Neuron (in vitro differentiated cells): Measurements from ENCODE around the gene TIAM2.
"Not testable (repeated sequence)": the region's sequence is repeated elsewhere in the genome, so short reads cannot be mapped to it uniquely, and the experiment has no call there.

ENCODE experiments used
- H2AFZ ChIP-seq: one replicate; pipeline ENCODE4 v1.6.1; 2013; ENCODE audit warnings: low read depth, mild to moderate bottlenecking, inconsistent platforms, low read length, moderate library complexity
- H3K27me3 ChIP-seq: one replicate; pipeline ENCODE4 v1.6.1; 2013; ENCODE audit warnings: low read length; ENCODE audit not compliant: insufficient read depth
- H3K36me3 ChIP-seq: one replicate; pipeline ENCODE4 v1.6.1; 2013; ENCODE audit warnings: low read length; ENCODE audit not compliant: insufficient read depth
- H3K4me1 ChIP-seq: one replicate; pipeline ENCODE4 v1.6.1; 2013; ENCODE audit warnings: low read length; ENCODE audit not compliant: insufficient read depth
- H3K4me3 ChIP-seq: 2 replicates; pipeline ENCODE4 v1.5.1; 2013; ENCODE audit warnings: mild to moderate bottlenecking, low read length, moderate library complexity
- H3K9me3 ChIP-seq: one replicate; pipeline ENCODE4 v1.6.1; 2013; ENCODE audit warnings: low read length

Gene TIAM2

GRCh38 chr6:155212616-155213380 lies 217.7 kb downstream of the TIAM2 start:
- no peaks in the 10 kb centered on the region for H3K27me3 ChIP-seq
- peaks cover 19% of the 10 kb centered on the region for H3K36me3 ChIP-seq
- peaks cover 13% of the 10 kb centered on the region for H3K4me1 ChIP-seq
- no peak overlapping the region for H3K4me3 ChIP-seq
- peaks cover 6% of the 10 kb centered on the region for H3K9me3 ChIP-seq
- H2AFZ ChIP-seq, result no peak overlapping the region

DNA sequence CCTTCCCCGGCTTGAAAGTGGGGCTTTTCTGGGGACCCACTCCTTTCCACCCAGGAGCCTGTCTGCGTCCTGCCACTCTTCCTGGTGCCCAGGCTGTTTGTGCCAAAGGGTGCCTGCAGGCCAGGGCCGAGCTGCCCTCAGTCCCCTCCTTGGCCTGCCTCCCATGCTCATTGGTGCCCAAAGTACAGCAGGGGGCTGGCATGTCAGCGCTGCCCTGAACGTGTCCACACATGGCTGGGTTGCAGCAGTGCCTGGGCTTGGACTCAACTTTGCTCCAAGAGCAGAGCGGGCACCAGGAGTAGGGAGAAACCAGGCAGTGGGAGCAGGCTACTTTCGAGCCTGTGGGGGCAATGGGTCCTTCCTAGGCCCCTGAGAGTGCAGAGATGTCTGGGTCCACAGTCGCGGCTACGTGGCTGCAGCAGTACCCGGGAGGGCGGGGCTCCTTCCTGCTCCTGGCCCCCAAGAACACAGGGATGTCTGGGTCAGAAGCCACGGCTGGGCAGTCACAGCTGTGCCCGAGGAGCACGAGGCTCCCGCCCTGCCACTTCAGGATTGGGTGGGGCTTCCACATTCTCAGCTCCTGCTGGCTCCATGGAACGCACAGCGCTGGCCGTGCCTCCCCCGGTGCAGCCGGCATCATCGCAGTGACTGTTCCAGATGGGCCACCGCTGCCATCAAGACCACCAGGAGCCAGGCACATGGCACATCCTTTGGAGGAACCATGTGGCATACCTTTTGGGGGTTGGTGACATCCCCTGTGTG lies 218.7 kb downstream of the TIAM2 start:
- no peak overlapping the region for H2AFZ ChIP-seq
- no peak overlapping the region for H3K4me3 ChIP-seq
- peaks cover 15% of the 10 kb centered on the region for H3K4me1 ChIP-seq
- H3K36me3 ChIP-seq, result peaks cover 19% of the 10 kb centered on the region
- no peaks in the 10 kb centered on the region for H3K27me3 ChIP-seq
- peaks cover 6% of the 10 kb centered on the region for H3K9me3 ChIP-seq

DNA sequence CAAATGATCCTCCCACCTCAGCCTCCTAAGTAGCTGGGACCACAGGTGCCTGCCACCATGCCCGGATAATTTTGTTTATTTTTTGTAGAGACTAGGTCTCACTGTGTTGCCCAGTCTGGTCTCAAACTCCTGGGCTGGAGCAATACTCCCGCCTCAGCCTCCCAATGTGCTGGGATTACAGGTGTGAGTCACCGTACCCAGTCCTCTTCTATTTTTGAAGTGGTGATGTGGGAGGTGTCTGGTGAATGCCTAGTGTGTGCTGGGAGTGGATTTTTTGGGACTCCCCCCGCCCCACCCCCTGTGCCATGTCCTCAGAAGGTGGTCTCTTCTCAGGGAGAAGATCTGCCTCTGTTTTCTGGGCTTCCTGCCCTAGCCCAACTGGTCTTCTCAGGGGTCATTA lies 220.8 kb downstream of the TIAM2 start:
- H3K36me3 ChIP-seq, result peaks cover 19% of the 10 kb centered on the region

DNA sequence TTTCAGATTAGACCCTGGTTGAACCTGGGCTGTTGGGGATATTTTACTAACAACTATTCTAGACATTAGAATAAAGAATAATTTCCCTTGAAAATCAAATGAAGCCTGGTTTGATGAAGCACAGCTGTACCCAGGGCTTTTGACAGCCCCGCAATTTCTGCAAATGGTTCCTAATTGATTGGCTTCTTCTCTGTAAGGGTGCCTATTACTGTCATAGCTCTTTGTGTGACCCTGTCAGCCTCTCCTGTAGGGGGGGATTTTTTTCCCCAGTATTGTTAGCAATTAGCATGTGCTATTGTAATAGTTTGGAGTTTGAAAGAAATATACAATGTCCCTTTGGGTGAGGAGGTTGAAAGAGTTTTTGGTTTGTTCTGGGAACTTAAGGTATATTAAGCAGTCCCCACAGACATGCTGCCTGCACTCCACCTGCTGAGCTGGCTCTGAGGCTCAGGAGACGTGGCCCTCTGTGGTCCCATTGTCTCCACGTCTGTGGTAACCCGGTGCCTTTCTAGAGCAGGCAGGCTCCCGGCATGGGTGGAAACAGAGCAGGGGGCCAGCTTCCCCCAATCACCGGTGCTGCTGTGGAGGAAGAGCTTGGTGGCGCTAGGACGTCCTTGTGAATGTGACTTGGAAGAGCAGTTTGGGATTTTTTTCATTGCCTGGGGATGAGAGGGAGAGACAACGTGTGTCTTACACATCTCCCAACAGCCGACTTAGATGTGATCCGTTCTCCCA lies 221.4 kb downstream of the TIAM2 start:
- Histone ChIP-seq H3K27me3 (no peaks in the 10 kb centered on the region), H3K36me3 (peaks cover 13% of the 10 kb centered on the region), H2AFZ (no peak overlapping the region), H3K4me1 (peaks cover 15% of the 10 kb centered on the region), H3K4me3 (no peak overlapping the region), H3K9me3 (peaks cover 6% of the 10 kb centered on the region)

More for the DNA sequence above, 220.8 kb downstream of the TIAM2 start:
- Histone ChIP-seq H3K27me3 (no peaks in the 10 kb centered on the region), H2AFZ (no peak overlapping the region), H3K4me3 (no peak overlapping the region), H3K4me1 (peaks cover 15% of the 10 kb centered on the region), H3K9me3 (peaks cover 6% of the 10 kb centered on the region)

- H3K4me1 ChIP-seq, result peaks cover 15% of the 10 kb centered on the region
- not testable (repeated sequence) for H3K27me3 ChIP-seq, H2AFZ ChIP-seq, H3K9me3 ChIP-seq, H3K4me3 ChIP-seq, H3K36me3 ChIP-seq
These were observed 223.6 kb downstream of the TIAM2 start for GRCh38 chr6:155218711-155219110.

DNA sequence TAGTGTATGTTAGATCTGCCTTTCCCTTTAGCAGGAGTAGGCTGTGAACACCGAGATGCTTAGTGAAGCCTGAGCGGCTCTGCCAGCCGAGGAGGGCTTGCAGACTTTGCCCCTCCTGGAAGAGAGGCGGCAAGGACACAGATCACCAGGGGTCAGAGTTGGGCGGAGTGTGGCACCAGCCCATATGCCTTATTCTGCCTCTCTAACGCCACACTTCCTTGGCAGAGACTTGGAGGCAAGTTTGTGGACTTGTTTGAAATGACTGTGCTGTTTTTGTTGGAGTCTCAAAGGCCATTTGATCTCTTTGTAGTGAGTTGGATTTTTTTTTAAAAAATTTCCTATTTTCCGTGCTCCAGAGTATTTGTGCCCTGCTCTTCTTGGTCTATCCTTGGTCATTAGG lies 224.2 kb downstream of the TIAM2 start:
- H3K4me1 ChIP-seq, result peaks cover 15% of the 10 kb centered on the region
- no peaks in the 10 kb centered on the region for H3K27me3 ChIP-seq
- H2AFZ ChIP-seq, result no peak overlapping the region
- H3K4me3 ChIP-seq, result no peak overlapping the region
- H3K36me3 ChIP-seq, result peaks cover 2% of the 10 kb centered on the region
- no peaks in the 10 kb centered on the region for H3K9me3 ChIP-seq

DNA sequence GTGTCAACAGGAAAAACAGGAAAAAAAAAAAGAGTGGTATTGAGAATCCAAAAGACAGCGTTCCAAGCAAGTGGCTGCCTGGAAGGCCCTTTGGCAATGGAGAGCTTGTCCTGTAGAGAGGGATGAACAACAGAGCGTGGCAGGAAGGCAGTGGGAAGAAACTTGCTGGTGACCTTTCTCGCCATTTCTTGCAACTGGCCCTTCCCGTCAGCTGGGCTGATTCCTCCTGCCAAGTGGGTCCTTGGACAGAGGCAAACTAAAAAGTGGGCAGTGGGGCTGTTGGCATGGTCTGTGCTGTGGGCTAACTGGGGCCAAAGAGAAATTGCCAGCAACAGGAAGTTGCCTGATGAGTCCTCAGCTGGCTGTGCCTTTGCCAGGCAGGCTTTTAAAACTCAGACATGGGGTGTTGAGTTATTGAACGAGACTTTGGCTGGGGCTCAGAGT lies 224.8 kb downstream of the TIAM2 start:
- Histone ChIP-seq H3K36me3 (peaks cover 2% of the 10 kb centered on the region), H2AFZ (no peak overlapping the region), H3K4me1 (peaks cover 15% of the 10 kb centered on the region), H3K27me3 (no peaks in the 10 kb centered on the region), H3K9me3 (no peaks in the 10 kb centered on the region), H3K4me3 (no peak overlapping the region)

GRCh38 chr6:155221086-155221485 lies 226.0 kb downstream of the TIAM2 start:
- H3K27me3 ChIP-seq, result no peaks in the 10 kb centered on the region
- no peak overlapping the region for H2AFZ ChIP-seq
- H3K9me3 ChIP-seq, result no peaks in the 10 kb centered on the region
- peaks cover 2% of the 10 kb centered on the region for H3K36me3 ChIP-seq
- peaks cover 12% of the 10 kb centered on the region for H3K4me1 ChIP-seq
- H3K4me3 ChIP-seq, result no peak overlapping the region

DNA sequence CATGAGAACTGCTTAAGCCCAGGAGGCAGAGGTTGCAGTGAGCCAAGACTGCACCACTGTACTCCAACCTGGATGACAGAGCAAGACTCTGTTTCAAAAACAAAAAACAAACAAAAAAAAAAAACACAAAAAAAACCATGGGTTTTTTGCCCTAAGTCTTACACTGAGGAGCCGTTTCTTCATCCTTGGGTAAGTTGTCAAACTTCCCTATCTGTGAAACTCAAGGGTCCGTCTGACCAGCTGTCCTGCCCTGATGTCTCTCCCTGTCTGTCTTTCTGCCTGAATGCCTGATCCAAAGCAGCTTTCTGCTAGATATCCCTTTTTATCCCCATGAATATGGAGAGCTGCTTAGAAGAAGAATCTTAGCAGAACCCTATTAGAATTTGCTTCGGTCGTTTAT lies 227.4 kb downstream of the TIAM2 start:
- Histone ChIP-seq H3K4me1 (peaks cover 2% of the 10 kb centered on the region), H3K4me3 (no peak overlapping the region), H2AFZ (no peak overlapping the region), H3K36me3 (peaks cover 2% of the 10 kb centered on the region), H3K9me3 (no peaks in the 10 kb centered on the region), H3K27me3 (no peaks in the 10 kb centered on the region)

- Histone ChIP-seq H3K36me3 (peaks cover 2% of the 10 kb centered on the region), H2AFZ (no peak overlapping the region), H3K27me3 (no peaks in the 10 kb centered on the region), H3K4me3 (no peak overlapping the region), H3K9me3 (peaks cover 2% of the 10 kb centered on the region), H3K4me1 (no peaks in the 10 kb centered on the region)
These were observed 228.7 kb downstream of the TIAM2 start for GRCh38 chr6:155223646-155224451.

DNA sequence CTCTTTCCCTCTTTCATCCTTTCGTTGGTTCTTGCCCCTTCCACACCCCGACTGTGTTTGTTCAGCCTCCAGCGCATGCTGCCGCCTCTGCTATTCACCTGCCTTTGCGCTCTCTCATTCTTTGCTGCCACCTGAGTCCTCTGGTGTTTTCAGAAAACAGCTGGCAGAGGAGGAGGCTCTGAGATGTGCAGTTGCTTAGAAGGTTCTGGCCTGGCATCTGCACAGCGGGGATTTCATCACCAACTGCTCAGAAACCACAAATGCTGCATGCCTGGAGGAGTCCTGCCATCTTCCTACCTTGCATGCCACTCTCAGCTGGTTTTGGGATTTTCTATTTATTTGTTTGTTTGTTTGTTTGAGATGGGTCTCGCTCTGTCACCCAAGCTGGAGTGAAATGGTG lies 229.5 kb downstream of the TIAM2 start:
- no peaks in the 10 kb centered on the region for H3K36me3 ChIP-seq
- H3K4me3 ChIP-seq, result no peak overlapping the region
- no peak overlapping the region for H2AFZ ChIP-seq
- H3K9me3 ChIP-seq, result peaks cover 2% of the 10 kb centered on the region
- no peaks in the 10 kb centered on the region for H3K27me3 ChIP-seq
- H3K4me1 ChIP-seq, result no peaks in the 10 kb centered on the region

DNA sequence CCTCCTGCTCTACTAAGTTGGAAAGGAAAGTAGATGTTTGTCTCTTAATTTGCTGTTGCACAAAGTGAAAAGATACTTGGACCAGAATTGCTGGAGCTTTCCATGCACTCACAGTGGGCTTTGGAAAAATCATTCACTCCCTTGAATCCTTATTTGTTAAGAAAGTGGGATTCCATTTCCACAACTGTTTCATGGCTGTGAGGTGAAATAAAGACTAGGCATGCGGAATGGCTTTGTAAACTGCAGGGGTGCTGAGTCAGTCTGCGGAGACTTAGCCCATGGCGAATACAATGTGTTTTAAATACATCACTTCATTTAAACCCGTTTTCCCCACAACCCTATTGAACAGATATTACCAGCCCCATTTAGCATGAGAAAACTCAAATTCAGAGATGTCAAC lies 231.9 kb downstream of the TIAM2 start:
- Histone ChIP-seq H3K4me1 (no peaks in the 10 kb centered on the region), H2AFZ (no peak overlapping the region), H3K4me3 (no peak overlapping the region), H3K36me3 (no peaks in the 10 kb centered on the region), H3K27me3 (no peaks in the 10 kb centered on the region), H3K9me3 (peaks cover 5% of the 10 kb centered on the region)
